Measurements from ENCODE around the gene SLC5A10. TPM values are rescaled to one million over a fixed set of nuclear protein-coding genes. Genes with fewer than 3 reads are reported as not detected.
A peak's percentile ranks its signal among the peaks of the same experiment; 100 is the strongest.
"Not testable (repeated sequence)": the region's sequence is repeated elsewhere in the genome, so short reads cannot be mapped to it uniquely, and the experiment has no call there.

Gene SLC5A10
- total RNA-seq, 1 donor from 2014 or later, result not detected

- DNase-seq, result peak; percentile 44
- Histone ChIP-seq H3K4me1 (no peaks in the 10 kb centered on the region), H3K27ac (no peak overlapping the region), H3K36me3 (no peaks in the 10 kb centered on the region), H3K9me3 (no peaks in the 10 kb centered on the region), H3K4me3 (no peak overlapping the region), H3K27me3 (no peaks in the 10 kb centered on the region)
- intact Hi-C loops (cut with DNase I), result loop anchor here (10.0 kb wide), 1 partner anchor 50 kb away; no protein-coding TSS in a partner anchor
- ATAC-seq, result no peak
- TF ChIP-seq, protein P1, sequence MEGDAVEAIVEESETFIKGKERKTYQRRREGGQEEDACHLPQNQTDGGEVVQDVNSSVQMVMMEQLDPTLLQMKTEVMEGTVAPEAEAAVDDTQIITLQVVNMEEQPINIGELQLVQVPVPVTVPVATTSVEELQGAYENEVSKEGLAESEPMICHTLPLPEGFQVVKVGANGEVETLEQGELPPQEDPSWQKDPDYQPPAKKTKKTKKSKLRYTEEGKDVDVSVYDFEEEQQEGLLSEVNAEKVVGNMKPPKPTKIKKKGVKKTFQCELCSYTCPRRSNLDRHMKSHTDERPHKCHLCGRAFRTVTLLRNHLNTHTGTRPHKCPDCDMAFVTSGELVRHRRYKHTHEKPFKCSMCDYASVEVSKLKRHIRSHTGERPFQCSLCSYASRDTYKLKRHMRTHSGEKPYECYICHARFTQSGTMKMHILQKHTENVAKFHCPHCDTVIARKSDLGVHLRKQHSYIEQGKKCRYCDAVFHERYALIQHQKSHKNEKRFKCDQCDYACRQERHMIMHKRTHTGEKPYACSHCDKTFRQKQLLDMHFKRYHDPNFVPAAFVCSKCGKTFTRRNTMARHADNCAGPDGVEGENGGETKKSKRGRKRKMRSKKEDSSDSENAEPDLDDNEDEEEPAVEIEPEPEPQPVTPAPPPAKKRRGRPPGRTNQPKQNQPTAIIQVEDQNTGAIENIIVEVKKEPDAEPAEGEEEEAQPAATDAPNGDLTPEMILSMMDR (IDR thresholded peaks at IDR 0.05), result no peak
Observed at GRCh38 chr17:19024101-19025078, 72.4 kb downstream of the SLC5A10 start.

- H3K9me3 ChIP-seq, H3K4me1 ChIP-seq, H3K27me3 ChIP-seq, H3K36me3 ChIP-seq, DNase-seq, ATAC-seq, H3K27ac ChIP-seq, H3K4me3 ChIP-seq: not testable (repeated sequence)
- intact Hi-C loops (cut with DNase I), result loop anchor here (10.0 kb wide), 1 partner anchor 54 kb away; no protein-coding TSS in a partner anchor
Observed at GRCh38 chr17:19028671-19029070, 76.7 kb downstream of the SLC5A10 start.

DNA sequence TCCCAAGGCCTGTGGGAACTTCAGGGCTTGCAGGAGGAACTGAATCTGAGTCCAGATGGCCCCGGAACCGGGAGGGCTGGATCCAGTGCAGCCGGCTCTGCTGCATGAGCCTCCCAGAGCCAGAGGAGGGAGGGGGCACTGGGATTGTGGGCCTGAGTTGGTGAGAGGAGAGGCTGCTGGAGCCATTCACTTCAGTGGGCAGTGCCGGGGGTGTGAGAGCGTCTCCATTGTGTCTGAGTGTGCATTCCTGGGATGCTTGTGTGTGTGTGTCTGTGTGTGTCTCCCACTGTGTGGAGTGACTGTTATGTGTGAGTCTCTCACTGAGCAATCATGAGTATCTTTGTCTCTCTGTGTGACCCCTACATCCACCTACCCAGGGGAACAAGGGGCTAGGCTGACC, 77.8 kb downstream of the SLC5A10 start:
- not testable (repeated sequence) for H3K27me3 ChIP-seq, H3K27ac ChIP-seq, DNase-seq, H3K36me3 ChIP-seq, H3K4me3 ChIP-seq, H3K4me1 ChIP-seq, H3K9me3 ChIP-seq
- ATAC-seq, result peak; percentile 39
- intact Hi-C loops (cut with DNase I), result loop anchor here (10.0 kb wide), 1 partner anchor 55 kb away; no protein-coding TSS in a partner anchor

DNA sequence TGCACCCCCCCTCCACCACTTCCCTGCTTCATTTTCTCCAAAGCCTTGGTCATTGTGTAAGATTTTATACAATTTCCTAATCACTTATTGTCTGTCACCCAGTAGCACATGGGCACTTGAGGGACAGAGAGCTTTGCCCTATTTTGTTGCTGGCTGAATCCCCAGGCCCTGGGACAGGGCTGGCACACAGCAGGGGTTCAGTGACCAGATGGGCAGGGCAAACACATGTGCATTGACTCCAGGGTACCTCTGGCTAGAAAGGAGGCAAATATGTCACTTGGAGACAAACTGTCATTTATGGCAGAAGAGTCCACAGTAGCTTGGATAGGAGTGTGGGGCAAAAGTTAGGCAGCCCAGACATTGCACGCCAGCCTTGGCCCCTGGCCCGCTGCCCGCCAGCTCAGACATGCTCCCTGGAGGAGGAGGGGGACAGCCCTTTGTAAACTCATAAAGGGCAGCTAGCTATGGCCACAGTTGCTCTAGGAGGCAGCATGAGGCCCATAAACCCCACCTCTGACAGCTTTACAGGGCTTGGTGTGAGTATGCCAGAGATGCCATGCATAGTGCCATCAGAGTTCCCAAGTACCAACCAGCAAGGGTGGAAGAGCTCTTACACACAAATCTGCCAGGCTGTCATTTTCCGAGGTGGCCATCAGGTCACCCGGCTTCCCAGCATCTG, 78.9 kb downstream of the SLC5A10 start:
- intact Hi-C loops (cut with DNase I); DNase-seq: not testable (repeated sequence)
- ATAC-seq, result peak; percentile 19

DNA sequence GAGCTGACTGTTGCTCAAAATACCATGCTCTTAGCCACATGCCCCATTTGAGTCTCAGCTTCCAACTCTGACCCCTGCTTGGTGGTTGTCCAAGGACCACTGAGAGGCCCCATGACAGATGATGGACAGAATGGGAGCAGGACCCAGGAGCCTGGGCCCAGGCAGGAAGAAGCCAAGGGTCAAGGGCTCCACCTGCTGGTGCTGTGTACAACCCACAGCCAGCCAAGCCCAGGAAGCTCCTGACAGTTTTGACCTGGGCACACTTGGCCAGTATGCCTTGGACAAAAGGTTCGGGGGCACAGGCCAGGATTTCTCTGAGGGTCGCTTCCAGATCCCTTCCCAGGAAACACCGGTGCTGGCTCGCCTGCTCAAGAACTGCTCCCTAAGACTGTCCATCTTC, 79.8 kb downstream of the SLC5A10 start:
- intact Hi-C loops (cut with DNase I); H3K36me3 ChIP-seq; H3K27ac ChIP-seq; H3K4me3 ChIP-seq; H3K9me3 ChIP-seq; H3K27me3 ChIP-seq; H3K4me1 ChIP-seq: not testable (repeated sequence)
- DNase-seq, result peak; percentile 83
- peak; percentile 84 for ATAC-seq
- TF ChIP-seq, protein P1 (IDR thresholded peaks at IDR 0.05), result peak; percentile 43

More for the DNA sequence above, 78.9 kb downstream of the SLC5A10 start:
- not testable (repeated sequence) for H3K36me3 ChIP-seq, H3K9me3 ChIP-seq, H3K4me3 ChIP-seq, H3K27me3 ChIP-seq, H3K4me1 ChIP-seq, H3K27ac ChIP-seq

DNA sequence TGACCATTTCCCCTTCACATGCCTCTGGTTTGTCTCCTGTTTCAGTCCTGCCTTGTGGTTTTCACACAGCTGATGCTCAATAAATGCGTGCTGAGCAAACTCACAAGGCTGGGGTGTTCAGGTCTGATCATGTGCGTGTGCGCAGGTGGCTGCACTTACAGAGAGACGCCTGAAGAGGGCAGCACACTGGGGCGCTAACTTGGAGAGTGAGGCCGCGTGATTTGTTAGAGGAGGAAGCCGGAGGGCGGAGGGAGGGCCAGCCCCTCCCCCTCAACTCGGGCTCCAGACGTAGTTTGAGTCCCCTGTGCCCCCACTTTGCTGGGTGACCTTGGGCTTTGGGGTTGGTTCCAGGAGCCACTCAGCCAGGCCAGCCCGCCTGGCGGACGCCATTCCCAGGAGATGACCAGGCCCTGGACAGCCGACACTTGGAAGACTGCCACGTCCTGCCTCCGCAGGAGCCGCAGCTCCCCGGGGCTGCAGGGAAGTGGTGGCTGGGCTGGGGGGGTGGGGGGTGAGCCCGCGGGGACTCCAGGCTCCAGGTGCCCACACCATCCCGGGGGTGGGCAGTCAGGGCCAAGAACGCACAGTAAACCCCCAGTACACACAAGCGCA, 80.5 kb downstream of the SLC5A10 start:
- H3K27me3 ChIP-seq; H3K36me3 ChIP-seq; H3K27ac ChIP-seq; H3K4me1 ChIP-seq; H3K9me3 ChIP-seq; DNase-seq; intact Hi-C loops (cut with DNase I); H3K4me3 ChIP-seq: not testable (repeated sequence)
- peak; percentile 93 for ATAC-seq

GRCh38 chr17:19036186-19036585, 84.2 kb downstream of the SLC5A10 start:
- H3K27me3 ChIP-seq; intact Hi-C loops (cut with DNase I); DNase-seq; H3K4me3 ChIP-seq; ATAC-seq; H3K36me3 ChIP-seq; H3K9me3 ChIP-seq; H3K27ac ChIP-seq; H3K4me1 ChIP-seq: not testable (repeated sequence)

- DNase-seq; H3K9me3 ChIP-seq; H3K4me3 ChIP-seq; ATAC-seq; H3K27me3 ChIP-seq; H3K27ac ChIP-seq; H3K36me3 ChIP-seq; intact Hi-C loops (cut with DNase I); H3K4me1 ChIP-seq: not testable (repeated sequence)
Observed at GRCh38 chr17:19037547-19037946, 85.6 kb downstream of the SLC5A10 start.

DNA sequence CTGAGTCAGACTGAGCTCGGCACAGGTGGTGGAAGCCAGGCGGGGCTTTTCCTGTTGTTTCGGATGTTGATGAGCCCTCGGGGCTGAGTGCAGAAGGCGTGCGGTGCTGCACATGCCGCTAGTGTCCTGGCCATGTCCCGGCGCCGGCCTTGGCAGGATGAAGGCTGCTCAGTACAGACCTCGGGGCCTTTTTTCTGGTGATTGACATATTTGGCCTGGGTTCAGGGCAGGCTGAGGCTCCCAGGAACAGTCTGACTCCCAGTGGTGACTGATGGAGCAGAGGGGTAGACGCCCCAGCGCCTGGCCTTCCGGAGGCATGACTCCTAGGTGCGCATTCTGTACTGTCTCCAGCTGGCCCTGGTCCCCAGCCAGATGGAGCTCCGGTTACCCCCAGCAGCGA, 86.0 kb downstream of the SLC5A10 start:
- H3K4me3 ChIP-seq; intact Hi-C loops (cut with DNase I); DNase-seq; H3K27ac ChIP-seq; H3K27me3 ChIP-seq; H3K4me1 ChIP-seq; H3K9me3 ChIP-seq; H3K36me3 ChIP-seq: not testable (repeated sequence)
- peak; percentile 55 for ATAC-seq

GRCh38 chr17:19038730-19039129, 86.8 kb downstream of the SLC5A10 start:
- DNase-seq; H3K27ac ChIP-seq; H3K27me3 ChIP-seq; H3K4me3 ChIP-seq; intact Hi-C loops (cut with DNase I); H3K9me3 ChIP-seq; H3K36me3 ChIP-seq; H3K4me1 ChIP-seq: not testable (repeated sequence)
- peak; percentile 22 for ATAC-seq

- H3K9me3 ChIP-seq; DNase-seq; H3K27ac ChIP-seq; ATAC-seq; H3K36me3 ChIP-seq; H3K27me3 ChIP-seq; intact Hi-C loops (cut with DNase I); H3K4me1 ChIP-seq; H3K4me3 ChIP-seq: not testable (repeated sequence)
Observed at GRCh38 chr17:19040350-19040749, 88.4 kb downstream of the SLC5A10 start.
